ENCODE results near the gene PRR18. TPM values are rescaled to one million over a fixed set of nuclear protein-coding genes. Genes with fewer than 3 reads are reported as not detected.

PRR18 gene
- total RNA-seq, 4 donors from 2014 or later = 0.21 to 0.67 (median 0.59) TPM; not detected in 1

- intact Hi-C loops (cut with DNase I) = no loop called here
- H3K27ac ChIP-seq = no peak overlapping the region
- peak; percentile 38 to 42 for DNase-seq
- WGBS, 2 donors = 1 to 6% methylated on average over 17 to 30 of the region's 115 CpGs
- no peaks in the 10 kb centered on the region for H3K36me3 ChIP-seq
- H3K27me3 ChIP-seq = no peaks in the 10 kb centered on the region
- TF ChIP-seq, protein P1, sequence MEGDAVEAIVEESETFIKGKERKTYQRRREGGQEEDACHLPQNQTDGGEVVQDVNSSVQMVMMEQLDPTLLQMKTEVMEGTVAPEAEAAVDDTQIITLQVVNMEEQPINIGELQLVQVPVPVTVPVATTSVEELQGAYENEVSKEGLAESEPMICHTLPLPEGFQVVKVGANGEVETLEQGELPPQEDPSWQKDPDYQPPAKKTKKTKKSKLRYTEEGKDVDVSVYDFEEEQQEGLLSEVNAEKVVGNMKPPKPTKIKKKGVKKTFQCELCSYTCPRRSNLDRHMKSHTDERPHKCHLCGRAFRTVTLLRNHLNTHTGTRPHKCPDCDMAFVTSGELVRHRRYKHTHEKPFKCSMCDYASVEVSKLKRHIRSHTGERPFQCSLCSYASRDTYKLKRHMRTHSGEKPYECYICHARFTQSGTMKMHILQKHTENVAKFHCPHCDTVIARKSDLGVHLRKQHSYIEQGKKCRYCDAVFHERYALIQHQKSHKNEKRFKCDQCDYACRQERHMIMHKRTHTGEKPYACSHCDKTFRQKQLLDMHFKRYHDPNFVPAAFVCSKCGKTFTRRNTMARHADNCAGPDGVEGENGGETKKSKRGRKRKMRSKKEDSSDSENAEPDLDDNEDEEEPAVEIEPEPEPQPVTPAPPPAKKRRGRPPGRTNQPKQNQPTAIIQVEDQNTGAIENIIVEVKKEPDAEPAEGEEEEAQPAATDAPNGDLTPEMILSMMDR (IDR thresholded peaks at IDR 0.05) = no peak
- TF ChIP-seq POLR2A (IDR thresholded peaks at IDR 0.05) = no peak
- H3K4me3 ChIP-seq (replicated peaks in 1 of 3) = peak overlapping the region in 1 of 3 donors; percentile 32
- no peaks in the 10 kb centered on the region for H3K9me3 ChIP-seq
- H3K4me1 ChIP-seq = peaks cover 0 to 16% of the 10 kb centered on the region in 2 donors
Observed at GRCh38 chr6:166307082-166308032, 835 bp downstream of the PRR18 start.

DNA sequence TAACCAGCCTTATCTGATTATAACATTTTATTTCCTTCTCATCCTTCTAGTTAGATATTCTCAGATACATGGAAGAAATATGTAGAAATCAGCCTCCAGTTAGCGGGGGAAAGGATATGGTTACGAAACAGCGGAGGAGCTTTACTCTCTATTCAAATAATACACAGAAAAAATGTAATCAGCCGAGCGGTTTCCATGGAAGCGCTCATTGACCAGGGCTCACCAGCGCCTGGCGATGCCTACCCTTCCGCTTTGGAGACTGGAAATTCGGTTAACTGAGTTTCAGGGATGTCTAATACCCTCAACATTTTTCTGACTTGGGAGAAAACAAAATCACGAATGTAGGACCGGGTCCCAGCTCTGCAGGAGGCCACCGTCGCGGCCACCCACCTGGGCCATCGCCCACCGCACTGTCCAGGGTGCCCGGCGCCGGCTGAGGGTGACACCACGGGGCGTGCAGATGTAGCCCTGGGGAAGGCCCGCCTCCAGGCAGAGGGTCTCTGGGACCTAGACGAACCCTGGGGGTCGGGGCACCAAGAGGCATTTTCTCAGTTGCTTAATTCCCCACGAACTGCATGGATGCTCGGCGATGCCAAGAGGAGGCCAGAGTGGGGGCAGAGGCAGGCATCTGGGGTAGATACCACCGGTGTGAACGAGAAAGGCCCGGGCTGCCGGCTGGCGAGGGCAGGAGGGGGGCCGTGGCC lies 1.7 kb downstream of the PRR18 start:
- H3K27me3 ChIP-seq = no peaks in the 10 kb centered on the region
- DNase-seq = no peak
- no peaks in the 10 kb centered on the region for H3K9me3 ChIP-seq
- peaks cover 0 to 16% of the 10 kb centered on the region in 2 donors for H3K4me1 ChIP-seq
- WGBS, 2 donors = 63 to 72% methylated on average over 24 to 33 of the region's 34 CpGs
- no peak for TF ChIP-seq POLR2A (IDR thresholded peaks at IDR 0.05)
- TF ChIP-seq, protein P1 (IDR thresholded peaks at IDR 0.05) = no peak
- H3K4me3 ChIP-seq (replicated peaks in 1 of 3) = no peak overlapping the region
- intact Hi-C loops (cut with DNase I) = no loop called here
- no peaks in the 10 kb centered on the region for H3K36me3 ChIP-seq
- no peak overlapping the region for H3K27ac ChIP-seq

- H3K27me3 ChIP-seq = no peaks in the 10 kb centered on the region
- TF ChIP-seq, protein P1 (IDR thresholded peaks at IDR 0.05) = no peak
- no peak for TF ChIP-seq POLR2A (IDR thresholded peaks at IDR 0.05)
- peaks cover 0 to 16% of the 10 kb centered on the region in 2 donors for H3K4me1 ChIP-seq
- DNase-seq = no peak
- no peaks in the 10 kb centered on the region for H3K9me3 ChIP-seq
- intact Hi-C loops (cut with DNase I) = no loop called here
- H3K4me3 ChIP-seq (replicated peaks in 1 of 3) = no peak overlapping the region
- H3K27ac ChIP-seq = no peak overlapping the region
- no peaks in the 10 kb centered on the region for H3K36me3 ChIP-seq
- 70 to 72% methylated on average over 10 of the region's 10 CpGs for WGBS, 2 donors
Observed at GRCh38 chr6:166305562-166306117, 2.6 kb downstream of the PRR18 start.

- no peaks in the 10 kb centered on the region for H3K36me3 ChIP-seq
- H3K27me3 ChIP-seq = no peaks in the 10 kb centered on the region
- H3K4me3 ChIP-seq (replicated peaks in 1 of 3) = no peak overlapping the region
- H3K4me1 ChIP-seq = peaks cover 0 to 16% of the 10 kb centered on the region in 2 donors
- H3K27ac ChIP-seq = no peak overlapping the region
- H3K9me3 ChIP-seq = no peaks in the 10 kb centered on the region
- intact Hi-C loops (cut with DNase I) = no loop called here
- DNase-seq = no peak
- WGBS, 2 donors = 88 to 90% methylated on average over 3 of the region's 3 CpGs
- TF ChIP-seq, protein P1 (IDR thresholded peaks at IDR 0.05) = no peak
- no peak for TF ChIP-seq POLR2A (IDR thresholded peaks at IDR 0.05)
Observed at GRCh38 chr6:166304106-166304505, 4.1 kb downstream of the PRR18 start.

Data from thyroid gland (tissue), 4 donors.